Retinal pigment epithelial cell (primary cell): ENCODE results near the gene PTGFRN.
A peak's percentile ranks its signal among the peaks of the same experiment; 100 is the strongest.

Experiments used
- DNase-seq: peaks from one replicate; pipeline ENCODE4 v3.0.0-alpha.2; 2010; ENCODE audit warnings: low read depth
- H3K4me3 ChIP-seq: 2 replicates; pipeline ENCODE4 v1.5.1; 2011; ENCODE audit warnings: mild to moderate bottlenecking, low read length, control low read depth, moderate library complexity
- CTCF ChIP-seq: conservative IDR thresholded peaks from 2 replicates; pipeline ENCODE4 v1.5.1; 2011; ENCODE audit warnings: low read depth, low read length, control low read depth, inconsistent platforms

Gene PTGFRN

GRCh38 chr1:116952738-116953275 lies 43.1 kb downstream of the PTGFRN start:
- no peak for TF ChIP-seq CTCF
- H3K4me3 ChIP-seq: no peak overlapping the region
- peak; percentile 35 for DNase-seq

- no peak for DNase-seq
- no peak for TF ChIP-seq CTCF
- H3K4me3 ChIP-seq: no peak overlapping the region
These were observed 44.7 kb downstream of the PTGFRN start for GRCh38 chr1:116954440-116954839.

GRCh38 chr1:116956378-116956777 lies 46.7 kb downstream of the PTGFRN start:
- DNase-seq: no peak
- no peak overlapping the region for H3K4me3 ChIP-seq
- no peak for TF ChIP-seq CTCF

- H3K4me3 ChIP-seq: no peak overlapping the region
- TF ChIP-seq CTCF: no peak
- no peak for DNase-seq
These were observed 47.9 kb downstream of the PTGFRN start for GRCh38 chr1:116957646-116958045.

- H3K4me3 ChIP-seq: no peak overlapping the region
- TF ChIP-seq CTCF: no peak
- no peak for DNase-seq
These were observed 48.4 kb downstream of the PTGFRN start for GRCh38 chr1:116958110-116958509.

GRCh38 chr1:116958977-116959376 lies 49.3 kb downstream of the PTGFRN start:
- DNase-seq: no peak

GRCh38 chr1:116961606-116962005 lies 51.9 kb downstream of the PTGFRN start:
- no peak for TF ChIP-seq CTCF
- H3K4me3 ChIP-seq: no peak overlapping the region
- DNase-seq: no peak

More at GRCh38 chr1:116958977-116959376, 49.3 kb downstream of the PTGFRN start:
- H3K4me3 ChIP-seq: no peak overlapping the region
- no peak for TF ChIP-seq CTCF
